ENCODE results near the gene WWOX. TPM values are rescaled to one million over a fixed set of nuclear protein-coding genes. Genes with fewer than 3 reads are reported as not detected.

Gene WWOX
- total and polyA plus RNA-seq, 2 of the 4 experiments (the other 2 are of a cell fraction) = 2.7 to 5.4 TPM

GRCh38 chr16:78390092-78390491 is 290.6 kb downstream of the WWOX start:
- ATAC-seq (ENCODE audit: low read depth) (no peak), DNase-seq (no peak)
- Histone ChIP-seq H3K4me1 (ENCODE audit: control insufficient read depth, insufficient read depth, low read length) (no peaks in the 10 kb centered on the region), H3K27me3 (ENCODE audit: control insufficient read depth, insufficient read depth, low read length) (no peaks in the 10 kb centered on the region), H3K79me1 (ENCODE audit: low read depth in 1 of 2, low read length in 2 of 2) (no peaks in the 10 kb centered on the region), H3K4me2 (ENCODE audit: low read depth, low read length) (no peak overlapping the region), H3K36me3 (ENCODE audit: control insufficient read depth, insufficient read depth, low read length) (no peaks in the 10 kb centered on the region), H4K20me1 (ENCODE audit: insufficient read depth, low read length) (no peaks in the 10 kb centered on the region), H3K23ac (ENCODE audit: low read depth, low read length) (no peak overlapping the region), H4K91ac (ENCODE audit: insufficient read depth, low read depth, low read length) (no peak overlapping the region), H2AFZ (replicated peaks; ENCODE audit: low read length, poor library complexity) (no peak overlapping the region), H3K56ac (ENCODE audit: extremely low read depth, insufficient read depth, low read length) (no peak overlapping the region), H2BK120ac (ENCODE audit: low read depth, low read length) (no peak overlapping the region), H2BK20ac (ENCODE audit: low read depth, low read length) (no peak overlapping the region), H3K9me3 (ENCODE audit: control insufficient read depth, insufficient read depth, low read length) (peaks cover 18% of the 10 kb centered on the region), H3K9ac (ENCODE audit: low read depth, low read length) (no peak overlapping the region), H3K14ac (replicated peaks; ENCODE audit: low read depth, low read length) (no peak overlapping the region), H3K4me3 (ENCODE audit: insufficient read depth, low read depth, low read length) (no peak overlapping the region), H2BK5ac (ENCODE audit: low read depth, low read length, poor library complexity, severe bottlenecking) (no peak overlapping the region), H2BK15ac (ENCODE audit: low read depth, low read length) (no peak overlapping the region), H3K27ac (ENCODE audit: insufficient read depth, low read length) (no peak overlapping the region), H4K8ac (ENCODE audit: low read depth in 2 of 2, low read length in 2 of 2) (no peak overlapping the region), H3K4ac (ENCODE audit: low read depth, low read length) (no peak overlapping the region), H2AK9ac (replicated peaks; ENCODE audit: low read depth, low read length, poor library complexity) (no peak overlapping the region), H3K9me1 (ENCODE audit: insufficient read depth, low read length) (no peaks in the 10 kb centered on the region), H3K18ac (ENCODE audit: low read depth, low read length) (no peak overlapping the region), H2AK5ac (ENCODE audit: low read depth, low read length) (no peak overlapping the region), H4K5ac (ENCODE audit: low read depth, low read length) (no peak overlapping the region)
- TF ChIP-seq ELK1 (IDR thresholded peaks at IDR 0.05; ENCODE audit: borderline replicate concordance, low read depth, low read length) (no peak), CHD1 (IDR thresholded peaks at IDR 0.05; ENCODE audit: low read depth, low read length) (no peak), POLR2A (IDR thresholded peaks at IDR 0.05; ENCODE audit: low read depth, low read length) (no peak), CEBPB (IDR thresholded peaks at IDR 0.05; ENCODE audit: low read depth, low read length) (no peak), MAFK (IDR thresholded peaks at IDR 0.05; ENCODE audit: low read depth, low read length) (no peak), RAD21 (IDR thresholded peaks at IDR 0.05; ENCODE audit: low read length) (no peak), RFX5 (IDR thresholded peaks at IDR 0.05; ENCODE audit: low read depth, low read length) (no peak), FOS (IDR thresholded peaks at IDR 0.05; ENCODE audit: low read depth, low read length) (no peak), NFE2L2 (IDR thresholded peaks at IDR 0.05; ENCODE audit: low read depth, low read length) (no peak), MAZ (IDR thresholded peaks at IDR 0.05; ENCODE audit: borderline replicate concordance, low read depth, low read length) (no peak), RCOR1 (IDR thresholded peaks at IDR 0.05; ENCODE audit: insufficient replicate concordance, low read length) (no peak), MXI1 (IDR thresholded peaks at IDR 0.05; ENCODE audit: borderline replicate concordance, low read depth, low read length) (no peak), SMC3 (IDR thresholded peaks at IDR 0.05; ENCODE audit: low read depth, low read length) (no peak)
- TF ChIP-seq, protein P1, sequence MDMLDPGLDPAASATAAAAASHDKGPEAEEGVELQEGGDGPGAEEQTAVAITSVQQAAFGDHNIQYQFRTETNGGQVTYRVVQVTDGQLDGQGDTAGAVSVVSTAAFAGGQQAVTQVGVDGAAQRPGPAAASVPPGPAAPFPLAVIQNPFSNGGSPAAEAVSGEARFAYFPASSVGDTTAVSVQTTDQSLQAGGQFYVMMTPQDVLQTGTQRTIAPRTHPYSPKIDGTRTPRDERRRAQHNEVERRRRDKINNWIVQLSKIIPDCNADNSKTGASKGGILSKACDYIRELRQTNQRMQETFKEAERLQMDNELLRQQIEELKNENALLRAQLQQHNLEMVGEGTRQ (IDR thresholded peaks at IDR 0.05; ENCODE audit: low read depth, low read length) = no peak
- TF ChIP-seq, protein P2, sequence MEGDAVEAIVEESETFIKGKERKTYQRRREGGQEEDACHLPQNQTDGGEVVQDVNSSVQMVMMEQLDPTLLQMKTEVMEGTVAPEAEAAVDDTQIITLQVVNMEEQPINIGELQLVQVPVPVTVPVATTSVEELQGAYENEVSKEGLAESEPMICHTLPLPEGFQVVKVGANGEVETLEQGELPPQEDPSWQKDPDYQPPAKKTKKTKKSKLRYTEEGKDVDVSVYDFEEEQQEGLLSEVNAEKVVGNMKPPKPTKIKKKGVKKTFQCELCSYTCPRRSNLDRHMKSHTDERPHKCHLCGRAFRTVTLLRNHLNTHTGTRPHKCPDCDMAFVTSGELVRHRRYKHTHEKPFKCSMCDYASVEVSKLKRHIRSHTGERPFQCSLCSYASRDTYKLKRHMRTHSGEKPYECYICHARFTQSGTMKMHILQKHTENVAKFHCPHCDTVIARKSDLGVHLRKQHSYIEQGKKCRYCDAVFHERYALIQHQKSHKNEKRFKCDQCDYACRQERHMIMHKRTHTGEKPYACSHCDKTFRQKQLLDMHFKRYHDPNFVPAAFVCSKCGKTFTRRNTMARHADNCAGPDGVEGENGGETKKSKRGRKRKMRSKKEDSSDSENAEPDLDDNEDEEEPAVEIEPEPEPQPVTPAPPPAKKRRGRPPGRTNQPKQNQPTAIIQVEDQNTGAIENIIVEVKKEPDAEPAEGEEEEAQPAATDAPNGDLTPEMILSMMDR (conservative IDR thresholded peaks at IDR 0.05; ENCODE audit: low read depth, low read length) = no peak
- in situ Hi-C loops (cut with MboI; ENCODE audit: low sequenced_read_pairs) = no loop called here
- ChIA-PET CTCF (no interaction called here), POLR2A (ENCODE audit: unreplicated experiment) (no interaction called here)
- no TSS peak for BruUV-seq (replicated peaks)
- WGBS, 2 experiments (ENCODE audit: extremely low coverage in 2 of 2, insufficient read length in 1 of 2) = no CpG with 5 or more reads among the region's 4 CpGs
- dilution Hi-C loops (cut with HindIII; ENCODE audit: low sequenced_read_pairs, unreplicated experiment) = no loop called here
- intact Hi-C loops (cut with micrococcal nuclease) = no loop called here
